Spleen (tissue), 11 donors: ENCODE data around the gene TMEM108. TPM values are rescaled to one million over a fixed set of nuclear protein-coding genes. Genes with fewer than 3 reads are reported as not detected.

ENCODE experiments used
- DNase-seq: peaks from one replicate; pipeline ENCODE4 v3.0.0-alpha.2; 2020
- H3K27ac ChIP-seq, 8 donors: fragments of 200-600 bp; sonication (generic) in 7 of 8; 1 replicate in 4 of 8; 2 replicates in 4 of 8; pipeline versions ENCODE4 v1.5.0 to v1.8.0; 2016 to 2021; ENCODE audit warnings: inconsistent platforms in 4 of 8, mild to moderate bottlenecking in 4 of 8, moderate library complexity in 1 of 8
- H3K27me3 ChIP-seq, 7 donors: fragments of 200-600 bp; sonication (generic) in 6 of 7; replicated peaks in 1 of 7; 1 replicate in 4 of 7; 2 replicates in 3 of 7; pipeline versions ENCODE4 v1.5.0 to v1.8.0; 2016 to 2021; ENCODE audit warnings: inconsistent platforms in 3 of 7, mild to moderate bottlenecking in 1 of 7
- H3K36me3 ChIP-seq, 6 donors: fragments of 200-600 bp; sonication (generic) in 5 of 6; 1 replicate in 4 of 6; 2 replicates in 2 of 6; pipeline versions ENCODE4 v1.5.0 to v1.8.0; 2016 to 2021; ENCODE audit warnings: inconsistent platforms in 2 of 6
- H3K4me1 ChIP-seq, 6 donors: fragments of 200-600 bp; sonication (generic) in 5 of 6; 1 replicate in 3 of 6; 2 replicates in 3 of 6; pipeline versions ENCODE4 v1.5.0 to v1.8.0; 2016 to 2021; ENCODE audit warnings: inconsistent platforms in 3 of 6
- H3K4me3 ChIP-seq, 8 donors: fragments of 200-600 bp; sonication (generic) in 7 of 8; 1 replicate in 4 of 8; 2 replicates in 4 of 8; pipeline versions ENCODE4 v1.5.0 to v1.8.0; 2016 to 2021; ENCODE audit warnings: inconsistent platforms in 4 of 8, mild to moderate bottlenecking in 4 of 8, moderate library complexity in 2 of 8
- H3K9me3 ChIP-seq, 8 donors: fragments of 200-600 bp; sonication (generic) in 7 of 8; 1 replicate in 4 of 8; 2 replicates in 4 of 8; pipeline versions ENCODE4 v1.5.0 to v1.8.0; 2016 to 2021; ENCODE audit warnings: inconsistent platforms in 4 of 8
- POLR2A ChIP-seq, 3 donors: fragments of 450-650 bp; IDR thresholded peaks; one replicate each; pipeline ENCODE4 v1.5.1; 2017; ENCODE audit warnings: antibody characterized with exemption in 3 of 3, mild to moderate bottlenecking in 1 of 3
- POLR2AphosphoS5 ChIP-seq, 3 donors: sonication (generic); formaldehyde crosslinking; IDR thresholded peaks; one replicate each; pipeline ENCODE4 v1.5.1; 2017; ENCODE audit warnings: antibody characterized with exemption in 3 of 3
- WGBS, 5 donors: extraction: QIAGEN DNeasy Blood & Tissue Kit in 3 of 5; methylation state at CpG; one replicate each; pipeline versions ENCODE4 v1.1.5 to v1.1.7; 2013 to 2018; 5-methylcytosine and 5-hydroxymethylcytosine counted together
- intact Hi-C: fragments of 100-400 bp; cut with DNase I; formaldehyde crosslinking; loops from one replicate; pipeline ENCODE4 v1.15.0; 2023; ENCODE audit warnings: low total_unique reads
- polyA plus RNA-seq, 3 donors: library from polyadenylated mRNA; stranded (reverse); fragments of 200-250 nt; gene quantifications; one replicate each; pipeline ENCODE4 v1.2.1, GENCODE V29; 2013
- total RNA-seq, 7 donors: library from RNA; depleted of rRNA in 3 of 7; stranded (reverse); fragments of >200 nt in 3 of 7; fragmentation: NEBNext Ultra II Directional in 4 of 7; extraction: Animal tissue kit (Norgen Biotek cat#: 25700) in 4 of 7; gene quantifications; one replicate each; pipeline versions ENCODE4 v1.1.0 to v1.2.1, GENCODE V29; 2016 to 2021
- TF ChIP-seq, protein P1 (sequence below), 11 experiments: fragments of 200-600 bp in 7 of 11; fragments of 450-650 bp in 4 of 11; sonication (generic) in 4 of 11; IDR thresholded peaks in 8 of 11; conservative IDR thresholded peaks in 3 of 11; 1 replicate in 7 of 11; 2 replicates in 4 of 11; pipeline versions ENCODE4 v1.4.0 to v1.8.0; 2016 to 2021; ENCODE audit warnings: antibody characterized with exemption in 11 of 11, inconsistent platforms in 4 of 11, mild to moderate bottlenecking in 1 of 11
- donor health status: healthy with polysubstance abuse.
- donor health status: DM: no; HTN: no; CAD: no; lungs with moderate emphysema.
- donor health status: DM: no; HTN: no; CAD: no.
- donor health status: Bipolar disorder and iron deficiency.
- donor health status: healthy.
- donor health status: DM: no; HTN: no; CAD: no.
- donor health status: DM: yes; HTN: yes; CAD: no.

The TMEM108 gene
- total and polyA plus RNA-seq, 10 donors = 0.20 to 4.0 (median 1.1) TPM

DNA sequence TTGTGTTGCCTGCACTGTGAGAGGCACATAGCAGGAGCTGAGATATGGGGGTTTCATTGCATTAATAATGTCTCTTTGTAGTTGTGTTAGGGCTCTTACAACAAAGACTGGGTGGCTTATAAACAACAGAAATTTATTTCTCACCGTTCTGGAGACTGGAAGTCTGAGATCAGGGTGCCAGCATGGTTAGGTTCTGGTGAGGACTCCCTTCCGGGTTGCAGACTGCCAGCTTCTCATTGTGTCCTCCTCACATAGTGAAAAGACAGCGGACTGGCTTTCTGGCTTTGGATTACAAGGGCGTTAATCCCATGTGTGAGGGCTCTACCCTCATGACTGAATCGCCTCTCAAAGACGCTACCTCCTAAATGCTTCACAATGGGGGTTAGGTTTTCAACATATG lies 20.6 kb downstream of the TMEM108 start:
- Histone ChIP-seq H3K4me1 (no peaks in the 10 kb centered on the region), H3K9me3 (no peaks in the 10 kb centered on the region), H3K36me3 (no peaks in the 10 kb centered on the region), H3K27ac (no peak overlapping the region), H3K4me3 (no peak overlapping the region), H3K27me3 (no peaks in the 10 kb centered on the region)
- WGBS, 5 donors = 61 to 81% (median 77%) methylated on average over 5 to 6 of the region's 6 CpGs
- no peak for TF ChIP-seq POLR2A (IDR thresholded peaks at IDR 0.05)
- TF ChIP-seq POLR2AphosphoS5 (IDR thresholded peaks at IDR 0.05) = no peak
- TF ChIP-seq, protein P1, sequence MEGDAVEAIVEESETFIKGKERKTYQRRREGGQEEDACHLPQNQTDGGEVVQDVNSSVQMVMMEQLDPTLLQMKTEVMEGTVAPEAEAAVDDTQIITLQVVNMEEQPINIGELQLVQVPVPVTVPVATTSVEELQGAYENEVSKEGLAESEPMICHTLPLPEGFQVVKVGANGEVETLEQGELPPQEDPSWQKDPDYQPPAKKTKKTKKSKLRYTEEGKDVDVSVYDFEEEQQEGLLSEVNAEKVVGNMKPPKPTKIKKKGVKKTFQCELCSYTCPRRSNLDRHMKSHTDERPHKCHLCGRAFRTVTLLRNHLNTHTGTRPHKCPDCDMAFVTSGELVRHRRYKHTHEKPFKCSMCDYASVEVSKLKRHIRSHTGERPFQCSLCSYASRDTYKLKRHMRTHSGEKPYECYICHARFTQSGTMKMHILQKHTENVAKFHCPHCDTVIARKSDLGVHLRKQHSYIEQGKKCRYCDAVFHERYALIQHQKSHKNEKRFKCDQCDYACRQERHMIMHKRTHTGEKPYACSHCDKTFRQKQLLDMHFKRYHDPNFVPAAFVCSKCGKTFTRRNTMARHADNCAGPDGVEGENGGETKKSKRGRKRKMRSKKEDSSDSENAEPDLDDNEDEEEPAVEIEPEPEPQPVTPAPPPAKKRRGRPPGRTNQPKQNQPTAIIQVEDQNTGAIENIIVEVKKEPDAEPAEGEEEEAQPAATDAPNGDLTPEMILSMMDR (IDR thresholded peaks at IDR 0.05 in 8 of 11, conservative IDR thresholded peaks at IDR 0.05 in 3 of 11) = no peak
- no peak for DNase-seq
- intact Hi-C loops = no loop called here

DNA sequence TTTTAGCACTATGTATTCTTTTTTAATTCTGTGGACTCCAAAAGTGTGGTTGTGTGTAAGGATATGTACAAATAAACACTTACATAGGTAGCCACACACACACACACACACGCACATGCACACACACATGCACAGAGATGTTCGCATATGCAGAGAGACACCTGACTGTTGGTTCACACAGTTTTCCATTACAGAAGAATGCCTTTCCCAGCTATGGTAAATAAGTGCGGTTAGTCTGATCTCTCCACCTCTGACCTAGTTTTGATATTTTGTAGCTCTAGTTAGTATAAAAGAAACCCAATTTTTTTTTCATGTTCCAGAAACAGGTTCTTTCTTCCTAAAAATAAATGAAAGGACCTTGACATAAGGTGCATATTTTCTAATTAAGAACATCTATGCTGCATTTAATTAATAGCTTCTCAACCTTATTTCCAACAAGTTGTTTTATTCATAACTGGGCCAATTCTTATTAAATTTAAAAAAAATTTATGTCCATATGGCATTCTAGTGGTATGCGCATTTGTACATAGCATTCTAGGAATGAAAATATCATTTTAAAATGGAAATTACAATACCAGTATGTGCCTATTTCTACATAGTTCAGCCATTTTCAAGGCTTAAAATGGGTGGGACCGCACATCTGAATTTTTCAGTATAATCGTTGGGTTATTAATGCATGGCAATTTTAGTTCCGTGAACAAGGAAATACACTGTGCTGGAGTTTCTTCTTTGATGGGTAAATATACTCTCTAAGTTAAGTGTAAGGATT lies 27.2 kb downstream of the TMEM108 start:
- H3K4me3 ChIP-seq = no peak overlapping the region
- H3K9me3 ChIP-seq = no peaks in the 10 kb centered on the region
- no peaks in the 10 kb centered on the region for H3K36me3 ChIP-seq
- no peak for DNase-seq
- intact Hi-C loops = no loop called here
- 93 to 97% (median 96%) methylated on average over 7 of the region's 7 CpGs for WGBS, 5 donors
- H3K27ac ChIP-seq = no peak overlapping the region
- TF ChIP-seq POLR2AphosphoS5 (IDR thresholded peaks at IDR 0.05) (no peak), POLR2A (IDR thresholded peaks at IDR 0.05) (no peak)
- TF ChIP-seq, protein P1 (IDR thresholded peaks at IDR 0.05 in 8 of 11, conservative IDR thresholded peaks at IDR 0.05 in 3 of 11) = no peak
- H3K4me1 ChIP-seq = no peaks in the 10 kb centered on the region
- no peaks in the 10 kb centered on the region for H3K27me3 ChIP-seq

DNA sequence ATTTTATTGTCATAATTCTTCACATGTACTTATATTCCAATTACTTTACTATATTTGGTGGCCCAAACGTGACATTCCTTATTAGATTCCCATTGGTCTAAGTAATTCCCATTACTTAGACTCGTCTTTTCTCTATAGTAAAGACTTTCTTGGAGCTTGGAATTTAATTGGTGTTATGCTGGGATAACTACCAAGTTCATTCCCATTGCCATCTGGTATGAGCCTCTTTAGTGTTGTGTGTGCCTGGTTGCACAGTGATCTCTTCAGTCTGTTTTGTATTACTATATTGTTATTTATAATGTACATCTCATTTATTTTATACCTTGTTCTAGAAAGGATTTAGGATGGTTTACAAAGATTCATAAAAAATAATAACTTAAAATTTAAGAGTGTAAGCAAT lies 27.8 kb downstream of the TMEM108 start:
- no peaks in the 10 kb centered on the region for H3K36me3 ChIP-seq
- intact Hi-C loops = no loop called here
- H3K4me3 ChIP-seq = no peak overlapping the region
- WGBS, 5 donors = 62 to 81% (median 80%) methylated on average over 2 of the region's 2 CpGs
- no peaks in the 10 kb centered on the region for H3K9me3 ChIP-seq
- no peaks in the 10 kb centered on the region for H3K4me1 ChIP-seq
- DNase-seq = no peak
- H3K27ac ChIP-seq = no peak overlapping the region
- TF ChIP-seq POLR2A (IDR thresholded peaks at IDR 0.05) (no peak), POLR2AphosphoS5 (IDR thresholded peaks at IDR 0.05) (no peak)
- TF ChIP-seq, protein P1 (IDR thresholded peaks at IDR 0.05 in 8 of 11, conservative IDR thresholded peaks at IDR 0.05 in 3 of 11) = no peak
- H3K27me3 ChIP-seq = no peaks in the 10 kb centered on the region

DNA sequence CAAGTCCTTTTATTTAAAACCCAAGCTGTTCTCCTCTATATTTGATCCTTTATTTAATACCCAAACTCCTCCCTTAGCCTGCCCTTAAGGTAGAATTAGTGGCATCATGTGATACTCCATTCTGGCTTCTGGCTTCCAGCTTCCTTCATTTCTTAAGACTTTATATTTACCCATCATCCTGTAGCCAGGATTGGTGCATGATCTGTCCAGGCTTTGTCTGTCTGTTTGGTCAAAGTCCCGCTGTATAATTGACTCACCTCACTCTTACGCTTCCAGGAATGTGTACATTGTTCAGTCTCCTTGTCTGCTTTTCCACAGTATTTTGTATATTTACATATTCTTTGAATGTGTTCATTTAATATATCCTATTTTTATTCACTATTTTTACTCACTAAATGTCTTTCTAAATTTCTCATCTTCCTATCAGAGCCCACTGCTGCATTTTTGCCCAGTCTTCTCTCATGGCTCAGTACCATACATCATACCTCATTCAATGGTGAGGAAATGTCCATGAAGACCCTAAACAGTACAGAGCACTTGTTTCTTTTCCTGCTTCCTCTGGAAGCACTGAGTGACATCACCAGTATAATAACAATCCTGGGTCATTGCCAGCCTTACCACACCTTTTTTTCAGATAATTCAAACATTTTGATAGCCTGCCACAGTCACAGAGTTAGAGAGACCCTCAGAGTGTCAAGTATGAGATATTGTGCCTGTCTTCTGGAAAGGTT lies 31.5 kb downstream of the TMEM108 start:
- 95 to 97% (median 96%) methylated on average over 2 of the region's 2 CpGs for WGBS, 5 donors
- no peak overlapping the region for H3K4me3 ChIP-seq
- H3K9me3 ChIP-seq = no peaks in the 10 kb centered on the region
- DNase-seq = no peak
- no peaks in the 10 kb centered on the region for H3K27me3 ChIP-seq
- TF ChIP-seq, protein P1 (IDR thresholded peaks at IDR 0.05 in 8 of 11, conservative IDR thresholded peaks at IDR 0.05 in 3 of 11) = no peak
- no peak for TF ChIP-seq POLR2A (IDR thresholded peaks at IDR 0.05)
- no peak for TF ChIP-seq POLR2AphosphoS5 (IDR thresholded peaks at IDR 0.05)
- no peak overlapping the region for H3K27ac ChIP-seq
- no peaks in the 10 kb centered on the region for H3K4me1 ChIP-seq
- intact Hi-C loops = no loop called here
- no peaks in the 10 kb centered on the region for H3K36me3 ChIP-seq
